HEK293 (cell line): ENCODE data around the gene RTKN2.

Experiments
- CTCF ChIA-PET: fragments of 350-600 bp; formaldehyde crosslinking; extraction: SDS; loops from one replicate; lab custom pipeline; 2021; ENCODE audit warnings: antibody characterized with exemption; lab: Yijun Ruan, JAX
- POLR2A ChIA-PET: fragments of 300-600 bp; formaldehyde crosslinking; extraction: SDS; loops from one replicate; lab custom pipeline; 2020; ENCODE audit warnings: antibody characterized with exemption, inconsistent platforms; lab: Yijun Ruan, JAX
- H3K27ac ChIP-seq: fragments of 200-500 bp; sonication (Bioruptor generic); 2 replicates; pipeline ENCODE4 v1.5.1; 2014; ENCODE audit warnings: low read depth, low read length, control low read depth, inconsistent platforms; ENCODE audit errors: extremely low read depth
- H3K36me3 ChIP-seq, 2 experiments: fragments of 200-500 bp in 1 of 2; sonication (Bioruptor generic) in 1 of 2; 1 replicate in 1 of 2; 2 replicates in 1 of 2; pipeline ENCODE4 v1.5.1; 2014 to 2017; ENCODE audit warnings: inconsistent platforms in 2 of 2, low read length in 2 of 2; ENCODE audit not compliant: control insufficient read depth in 2 of 2, insufficient read depth in 1 of 2
- H3K4me1 ChIP-seq: fragments of 200-500 bp; sonication (Bioruptor generic); 2 replicates; pipeline ENCODE4 v1.5.1; 2014; ENCODE audit warnings: mild to moderate bottlenecking, low read length, inconsistent platforms; ENCODE audit not compliant: control insufficient read depth, insufficient read depth
- H3K4me3 ChIP-seq: 2 replicates; pipeline ENCODE4 v1.5.1; 2011; ENCODE audit warnings: low read depth, mild to moderate bottlenecking, control low read depth, low read length, moderate library complexity
- H3K9me3 ChIP-seq: fragments of 200-500 bp; sonication (Bioruptor generic); 2 replicates; pipeline ENCODE4 v1.5.1; 2014; ENCODE audit warnings: low read depth, low read length, inconsistent platforms; ENCODE audit not compliant: control insufficient read depth, insufficient read depth
- FEZF1 ChIP-seq: fragments of 450-650 bp; formaldehyde crosslinking; IDR thresholded peaks from 2 replicates; pipeline ENCODE4 v1.5.1; 2016; ENCODE audit warnings: missing biosample characterization, missing genetic modification characterization
- KLF9 ChIP-seq: fragments of 450-650 bp; formaldehyde crosslinking; IDR thresholded peaks from 2 replicates; pipeline ENCODE4 v1.5.1; 2016; ENCODE audit warnings: missing biosample characterization, missing genetic modification characterization, low read depth
- MEIS1 ChIP-seq: sonication (generic); formaldehyde crosslinking; IDR thresholded peaks from 2 replicates; pipeline ENCODE4 v1.8.1; 2022; ENCODE audit warnings: missing genetic modification reagents, mild to moderate bottlenecking, borderline replicate concordance
- SALL2 ChIP-seq: fragments of 450-650 bp; formaldehyde crosslinking; IDR thresholded peaks from 2 replicates; pipeline ENCODE4 v1.5.0; 2017; ENCODE audit warnings: missing biosample characterization, mild to moderate bottlenecking, missing genetic modification characterization, borderline replicate concordance
- SCRT1 ChIP-seq: fragments of 450-650 bp; formaldehyde crosslinking; IDR thresholded peaks from 2 replicates; pipeline ENCODE4 v1.5.1; 2016; ENCODE audit warnings: missing biosample characterization, missing genetic modification characterization, borderline replicate concordance
- SP7 ChIP-seq: fragments of 450-650 bp; formaldehyde crosslinking; IDR thresholded peaks from 2 replicates; pipeline ENCODE4 v1.5.1; 2016; ENCODE audit warnings: missing biosample characterization, missing genetic modification characterization
- YY1 ChIP-seq: fragments of 450-650 bp; formaldehyde crosslinking; IDR thresholded peaks from 2 replicates; pipeline ENCODE4 v1.5.1; 2018; ENCODE audit warnings: missing biosample characterization, missing genetic modification characterization
- ZNF132 ChIP-seq: fragments of 450-650 bp; formaldehyde crosslinking; IDR thresholded peaks from 2 replicates; pipeline ENCODE4 v1.5.1; 2017; ENCODE audit warnings: missing biosample characterization, missing genetic modification characterization, borderline replicate concordance
- ZNF146 ChIP-seq: fragments of 450-650 bp; formaldehyde crosslinking; IDR thresholded peaks from 2 replicates; pipeline ENCODE4 v1.5.1; 2016; ENCODE audit warnings: missing biosample characterization, missing genetic modification characterization
- ZNF174 ChIP-seq: fragments of 450-650 bp; formaldehyde crosslinking; IDR thresholded peaks from 2 replicates; pipeline ENCODE4 v1.5.0; 2017; ENCODE audit warnings: missing biosample characterization, mild to moderate bottlenecking, missing genetic modification characterization
- ZNF175 ChIP-seq: fragments of 450-650 bp; formaldehyde crosslinking; IDR thresholded peaks from 2 replicates; pipeline ENCODE4 v1.5.1; 2016; ENCODE audit warnings: missing biosample characterization, missing genetic modification characterization
- ZNF274 ChIP-seq, 2 experiments: fragments of 200-500 bp in 1 of 2; fragments of 450-650 bp in 1 of 2; sonication (Bioruptor generic) in 1 of 2; formaldehyde crosslinking in 1 of 2; IDR thresholded peaks; 2 replicates each; pipeline versions ENCODE4 v1.5.1 to v1.6.1; 2014 to 2016; ENCODE audit warnings: borderline replicate concordance in 1 of 2, inconsistent platforms in 1 of 2, low read length in 1 of 2, missing biosample characterization in 1 of 2, missing genetic modification characterization in 1 of 2
- ZNF335 ChIP-seq: fragments of 450-650 bp; formaldehyde crosslinking; conservative IDR thresholded peaks from 2 replicates; pipeline ENCODE4 v1.5.1; 2016; ENCODE audit warnings: missing biosample characterization, missing genetic modification characterization
- ZNF473 ChIP-seq: fragments of 450-650 bp; formaldehyde crosslinking; IDR thresholded peaks from 2 replicates; pipeline ENCODE4 v1.5.1; 2017; ENCODE audit warnings: missing biosample characterization, missing genetic modification characterization
- ZNF530 ChIP-seq: fragments of 450-650 bp; formaldehyde crosslinking; IDR thresholded peaks from 2 replicates; pipeline ENCODE4 v1.5.1; 2016; ENCODE audit warnings: low read depth, missing biosample characterization, missing genetic modification characterization
- ZNF660 ChIP-seq: fragments of 450-650 bp; IDR thresholded peaks from 2 replicates; pipeline ENCODE4 v1.5.1; 2018; ENCODE audit warnings: missing biosample characterization, mild to moderate bottlenecking, missing genetic modification characterization
- ZNF677 ChIP-seq: fragments of 450-650 bp; IDR thresholded peaks from 2 replicates; pipeline ENCODE4 v1.5.0; 2018; ENCODE audit warnings: missing biosample characterization, mild to moderate bottlenecking, missing genetic modification characterization, moderate library complexity
- ZNF707 ChIP-seq: fragments of 450-650 bp; formaldehyde crosslinking; IDR thresholded peaks from 2 replicates; pipeline ENCODE4 v1.5.1; 2016; ENCODE audit warnings: missing biosample characterization, missing genetic modification characterization
- ZNF747 ChIP-seq: fragments of 450-650 bp; formaldehyde crosslinking; IDR thresholded peaks from 2 replicates; pipeline ENCODE4 v1.5.1; 2016; ENCODE audit warnings: missing biosample characterization, missing genetic modification characterization
- TF ChIP-seq, protein P1 (sequence below): fragments of 450-650 bp; formaldehyde crosslinking; IDR thresholded peaks from 2 replicates; pipeline ENCODE4 v1.5.1; 2016; ENCODE audit warnings: missing biosample characterization, missing genetic modification characterization
- TF ChIP-seq, protein P2 (sequence below): fragments of 450-650 bp; formaldehyde crosslinking; IDR thresholded peaks from 2 replicates; pipeline ENCODE4 v1.5.1; 2016; ENCODE audit warnings: missing biosample characterization, missing genetic modification characterization
- TF ChIP-seq, protein P3 (sequence below): fragments of 450-650 bp; formaldehyde crosslinking; IDR thresholded peaks from 2 replicates; pipeline ENCODE4 v1.5.1; 2016; ENCODE audit warnings: missing biosample characterization, missing genetic modification characterization

RTKN2 gene

DNA sequence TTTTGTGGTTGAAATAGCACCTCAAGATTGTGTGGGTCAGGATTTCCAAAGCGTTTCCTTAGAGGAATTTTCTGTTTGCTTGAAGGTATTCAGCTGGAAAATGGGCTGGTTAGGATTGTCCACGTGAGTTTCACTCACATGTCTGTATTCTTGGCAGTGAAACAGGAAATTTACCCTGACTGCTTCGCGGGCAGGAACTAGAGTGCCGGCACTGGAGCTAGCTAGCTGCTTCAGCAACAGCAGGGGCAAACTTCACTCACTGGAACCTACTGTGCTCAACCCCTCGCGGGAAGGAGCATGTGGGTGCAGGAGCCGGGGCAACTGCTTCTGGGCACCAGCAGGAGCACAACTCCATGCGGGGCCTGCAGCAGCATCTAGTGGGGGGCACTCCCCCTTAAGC is 38.0 kb upstream of the RTKN2 start (continued):
- no peak for TF ChIP-seq MEIS1

DNA sequence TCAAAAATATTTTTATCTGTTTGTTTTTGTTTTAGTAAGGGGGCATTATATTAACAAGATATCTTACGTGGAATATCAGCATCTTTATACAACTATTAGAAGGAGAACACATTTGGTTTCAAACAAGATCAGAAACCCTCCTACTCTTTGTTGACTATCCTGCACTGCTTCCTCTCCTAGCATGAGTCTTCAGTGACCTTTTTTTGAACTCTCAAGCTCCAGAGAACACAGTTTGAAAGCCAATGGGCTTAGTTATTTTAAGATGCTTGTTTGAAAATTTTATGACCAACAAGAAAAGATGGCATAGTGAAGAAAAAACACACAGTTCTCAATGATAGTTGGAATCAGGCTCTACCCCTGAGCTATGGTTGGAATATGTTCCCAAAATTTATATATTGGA is 37.2 kb upstream of the RTKN2 start:
- no peaks in the 10 kb centered on the region for H3K9me3 ChIP-seq
- ChIA-PET POLR2A (no interaction called here), CTCF (no interaction called here)
- H3K4me3 ChIP-seq = no peak overlapping the region
- no peak overlapping the region for H3K27ac ChIP-seq
- no peaks in the 10 kb centered on the region for H3K4me1 ChIP-seq
- TF ChIP-seq SALL2 (tag by site-specific recombination) (no peak), SP7 (no peak)
- no peaks in the 10 kb centered on the region for H3K36me3 ChIP-seq

DNA sequence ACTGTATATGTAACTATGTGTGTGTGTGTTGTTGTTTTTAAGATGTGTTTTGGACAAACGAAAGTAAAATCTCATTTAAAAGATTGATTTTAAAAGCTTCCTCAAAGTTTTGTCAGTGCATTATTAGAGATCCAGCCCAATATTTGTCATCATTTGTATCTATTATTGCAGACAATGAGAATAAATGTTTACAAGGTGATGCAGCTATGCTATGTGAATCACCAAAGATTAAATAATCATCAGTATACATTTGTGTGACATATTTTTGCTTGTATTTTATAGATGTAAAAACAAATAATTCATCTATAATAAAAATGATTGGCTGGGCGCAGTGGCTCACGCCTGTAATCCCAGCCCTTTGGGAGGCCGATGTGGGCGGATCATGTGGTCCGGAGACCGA is 35.3 kb upstream of the RTKN2 start:
- Histone ChIP-seq H3K27ac (no peak overlapping the region), H3K36me3 (no peaks in the 10 kb centered on the region)
- CTCF ChIA-PET = interaction anchor here (0.7 kb wide), 1 partner anchor 39 kb away, joined by 3 read pairs; no protein-coding TSS in a partner anchor
- TF ChIP-seq ZNF146 (no peak), ZNF473 (no peak), KLF9 (tag by site-specific recombination) (no peak), ZNF274 (IDR thresholded peaks at IDR 0.05; ENCODE audit: low read length) (no peak), ZNF274 (tag by site-specific recombination; IDR thresholded peaks at IDR 0.05; ENCODE audit: borderline replicate concordance) (no peak), ZNF747 (tag by site-specific recombination) (no peak), ZNF530 (tag by site-specific recombination) (no peak), FEZF1 (tag by site-specific recombination) (no peak)
- TF ChIP-seq, protein P1, sequence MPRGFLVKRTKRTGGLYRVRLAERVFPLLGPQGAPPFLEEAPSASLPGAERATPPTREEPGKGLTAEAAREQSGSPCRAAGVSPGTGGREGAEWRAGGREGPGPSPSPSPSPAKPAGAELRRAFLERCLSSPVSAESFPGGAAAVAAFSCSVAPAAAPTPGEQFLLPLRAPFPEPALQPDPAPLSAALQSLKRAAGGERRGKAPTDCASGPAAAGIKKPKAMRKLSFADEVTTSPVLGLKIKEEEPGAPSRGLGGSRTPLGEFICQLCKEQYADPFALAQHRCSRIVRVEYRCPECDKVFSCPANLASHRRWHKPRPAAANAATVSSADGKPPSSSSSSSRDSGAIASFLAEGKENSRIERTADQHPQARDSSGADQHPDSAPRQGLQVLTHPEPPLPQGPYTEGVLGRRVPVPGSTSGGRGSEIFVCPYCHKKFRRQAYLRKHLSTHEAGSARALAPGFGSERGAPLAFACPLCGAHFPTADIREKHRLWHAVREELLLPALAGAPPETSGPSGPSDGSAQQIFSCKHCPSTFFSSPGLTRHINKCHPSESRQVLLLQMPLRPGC (tag by site-specific recombination) = no peak
- TF ChIP-seq, protein P2, sequence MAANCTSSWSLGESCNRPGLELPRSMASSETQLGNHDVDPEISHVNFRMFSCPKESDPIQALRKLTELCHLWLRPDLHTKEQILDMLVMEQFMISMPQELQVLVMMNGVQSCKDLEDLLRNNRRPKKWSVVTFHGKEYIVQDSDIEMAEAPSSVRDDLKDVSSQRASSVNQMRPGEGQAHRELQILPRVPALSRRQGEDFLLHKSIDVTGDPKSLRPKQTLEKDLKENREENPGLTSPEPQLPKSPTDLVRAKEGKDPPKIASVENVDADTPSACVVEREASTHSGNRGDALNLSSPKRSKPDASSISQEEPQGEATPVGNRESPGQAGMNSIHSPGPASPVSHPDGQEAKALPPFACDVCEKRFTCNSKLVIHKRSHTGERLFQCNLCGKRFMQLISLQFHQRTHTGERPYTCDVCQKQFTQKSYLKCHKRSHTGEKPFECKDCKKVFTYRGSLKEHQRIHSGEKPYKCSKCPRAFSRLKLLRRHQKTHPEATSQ (tag by site-specific recombination) = no peak
- TF ChIP-seq, protein P3, sequence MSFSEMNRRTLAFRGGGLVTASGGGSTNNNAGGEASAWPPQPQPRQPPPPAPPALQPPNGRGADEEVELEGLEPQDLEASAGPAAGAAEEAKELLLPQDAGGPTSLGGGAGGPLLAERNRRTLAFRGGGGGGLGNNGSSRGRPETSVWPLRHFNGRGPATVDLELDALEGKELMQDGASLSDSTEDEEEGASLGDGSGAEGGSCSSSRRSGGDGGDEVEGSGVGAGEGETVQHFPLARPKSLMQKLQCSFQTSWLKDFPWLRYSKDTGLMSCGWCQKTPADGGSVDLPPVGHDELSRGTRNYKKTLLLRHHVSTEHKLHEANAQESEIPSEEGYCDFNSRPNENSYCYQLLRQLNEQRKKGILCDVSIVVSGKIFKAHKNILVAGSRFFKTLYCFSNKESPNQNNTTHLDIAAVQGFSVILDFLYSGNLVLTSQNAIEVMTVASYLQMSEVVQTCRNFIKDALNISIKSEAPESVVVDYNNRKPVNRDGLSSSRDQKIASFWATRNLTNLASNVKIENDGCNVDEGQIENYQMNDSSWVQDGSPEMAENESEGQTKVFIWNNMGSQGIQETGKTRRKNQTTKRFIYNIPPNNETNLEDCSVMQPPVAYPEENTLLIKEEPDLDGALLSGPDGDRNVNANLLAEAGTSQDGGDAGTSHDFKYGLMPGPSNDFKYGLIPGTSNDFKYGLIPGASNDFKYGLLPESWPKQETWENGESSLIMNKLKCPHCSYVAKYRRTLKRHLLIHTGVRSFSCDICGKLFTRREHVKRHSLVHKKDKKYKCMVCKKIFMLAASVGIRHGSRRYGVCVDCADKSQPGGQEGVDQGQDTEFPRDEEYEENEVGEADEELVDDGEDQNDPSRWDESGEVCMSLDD (tag by site-specific recombination) = no peak
- TF ChIP-seq, all 188 proteins: peak for 0
- H3K9me3 ChIP-seq = no peaks in the 10 kb centered on the region
- no peak overlapping the region for H3K4me3 ChIP-seq
- H3K4me1 ChIP-seq = no peaks in the 10 kb centered on the region
- POLR2A ChIA-PET = no interaction called here

DNA sequence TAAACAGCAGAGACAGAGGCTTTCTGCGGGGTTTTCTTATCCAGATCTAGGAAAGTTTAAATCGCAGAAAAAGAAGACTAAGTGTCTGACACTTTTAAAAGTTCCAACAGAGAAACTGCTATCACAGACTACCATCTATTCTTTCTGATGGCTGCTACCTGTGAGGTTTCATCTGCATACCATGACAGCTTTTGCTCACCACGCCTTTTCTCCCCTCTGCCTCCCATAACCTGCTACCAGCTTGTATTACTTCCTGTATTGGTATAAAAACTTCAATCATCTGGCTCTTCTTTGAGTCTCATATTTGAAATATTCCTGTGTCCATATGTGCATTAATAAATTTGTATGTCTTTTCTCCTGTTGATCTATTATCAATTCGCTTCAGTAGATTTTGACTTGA is 34.1 kb upstream of the RTKN2 start:
- Histone ChIP-seq H3K36me3 (no peaks in the 10 kb centered on the region), H3K4me3 (no peak overlapping the region), H3K9me3 (no peaks in the 10 kb centered on the region), H3K27ac (no peak overlapping the region), H3K4me1 (no peaks in the 10 kb centered on the region)
- POLR2A ChIA-PET = no interaction called here
- CTCF ChIA-PET = no interaction called here
- no peak for TF ChIP-seq ZNF707 (tag by site-specific recombination)
- no peak for TF ChIP-seq YY1
- no peak for TF ChIP-seq SCRT1 (tag by site-specific recombination)
- TF ChIP-seq ZNF335 (tag by site-specific recombination) = no peak
- no peak for TF ChIP-seq ZNF174 (tag by site-specific recombination)
- TF ChIP-seq ZNF175 = no peak
- TF ChIP-seq ZNF677 (tag by site-specific recombination) = no peak
- no peak for TF ChIP-seq ZNF660 (tag by site-specific recombination)
- TF ChIP-seq ZNF132 (tag by site-specific recombination) = no peak
- no peak for TF ChIP-seq KLF9 (tag by site-specific recombination)
